ENCODE results near the gene ALKAL2. TPM values are rescaled to one million over a fixed set of nuclear protein-coding genes. Genes with fewer than 3 reads are reported as not detected.
"Not testable (repeated sequence)": the region's sequence is repeated elsewhere in the genome, so short reads cannot be mapped to it uniquely, and the experiment has no call there.

Gene ALKAL2
- 1 to 10 TPM; 5.3 to 6.1 (median 5.7) TPM for polyA plus RNA-seq (ENCODE audit: insufficient read length in 4 of 4)

GRCh38 chr2:287911-288757 is at the start of gene ALKAL2:
Gene ALKAL2, minus strand, starts transcription at chr2:288091. Its CDS starts 256 bp downstream, at chr2:287835.
- DNase-seq (ENCODE audit: low read depth in 4 of 4, low spot score in 2 of 4): no peak

DNA sequence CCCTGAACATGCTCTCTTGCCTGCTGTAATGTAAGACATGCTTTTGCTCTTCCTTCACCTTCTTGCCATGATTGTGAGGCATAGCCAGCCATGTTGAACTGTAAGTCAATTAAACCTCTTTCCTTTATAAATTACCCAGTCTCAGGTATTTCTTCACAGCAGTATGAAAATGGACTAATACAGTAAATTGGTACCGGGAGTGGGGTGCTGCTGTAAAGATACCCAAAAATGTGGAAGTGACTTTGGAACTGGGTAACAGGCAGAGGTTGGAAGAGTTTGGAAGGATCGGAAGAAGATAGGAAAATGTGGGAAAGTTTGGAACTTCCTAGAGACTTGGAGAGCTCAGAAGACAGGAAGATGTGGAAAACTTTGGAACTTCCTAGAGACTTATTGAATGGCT is 49.1 kb upstream of the ALKAL2 start:
- not testable (repeated sequence) for DNase-seq (ENCODE audit: low read depth in 4 of 4, low spot score in 2 of 4)

DNA sequence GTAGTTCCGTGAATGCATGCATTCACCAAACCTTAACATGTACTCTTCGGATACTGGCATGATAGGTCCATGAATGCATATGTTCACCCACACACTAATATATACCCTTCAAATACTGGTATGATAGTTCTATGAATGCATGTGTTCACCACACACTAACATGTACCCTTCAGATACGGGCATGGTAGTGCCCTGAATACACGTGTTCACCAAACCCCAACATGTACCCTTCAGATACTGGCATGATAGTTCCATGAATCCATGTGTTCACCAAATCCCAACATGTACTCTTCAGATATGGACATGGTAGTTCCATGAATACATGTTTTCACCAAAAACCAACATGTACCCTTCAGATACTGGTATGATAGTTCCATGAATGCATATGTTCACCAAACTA is 48.5 kb upstream of the ALKAL2 start:
- DNase-seq (ENCODE audit: low read depth in 4 of 4, low spot score in 2 of 4): no peak

DNA sequence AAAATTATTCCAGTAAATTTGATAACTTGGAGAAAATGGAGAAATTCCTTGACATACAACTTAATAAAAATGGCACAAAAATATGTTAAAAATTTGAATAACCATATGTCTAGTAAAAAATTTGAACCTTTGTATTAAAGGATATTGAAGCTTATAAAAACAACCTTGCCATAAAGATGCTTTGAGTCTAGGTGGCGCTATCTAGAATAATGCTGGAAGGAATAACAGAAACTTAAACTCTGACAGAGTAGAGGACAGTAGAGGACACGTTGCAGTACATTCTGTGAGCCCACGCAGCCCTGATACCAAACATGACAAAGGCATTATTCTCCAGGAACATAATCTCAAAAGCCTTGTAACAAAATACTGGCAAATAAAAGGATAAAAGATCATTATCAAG is 44.7 kb upstream of the ALKAL2 start:
- DNase-seq (ENCODE audit: low read depth in 4 of 4, low spot score in 2 of 4): no peak

DNA sequence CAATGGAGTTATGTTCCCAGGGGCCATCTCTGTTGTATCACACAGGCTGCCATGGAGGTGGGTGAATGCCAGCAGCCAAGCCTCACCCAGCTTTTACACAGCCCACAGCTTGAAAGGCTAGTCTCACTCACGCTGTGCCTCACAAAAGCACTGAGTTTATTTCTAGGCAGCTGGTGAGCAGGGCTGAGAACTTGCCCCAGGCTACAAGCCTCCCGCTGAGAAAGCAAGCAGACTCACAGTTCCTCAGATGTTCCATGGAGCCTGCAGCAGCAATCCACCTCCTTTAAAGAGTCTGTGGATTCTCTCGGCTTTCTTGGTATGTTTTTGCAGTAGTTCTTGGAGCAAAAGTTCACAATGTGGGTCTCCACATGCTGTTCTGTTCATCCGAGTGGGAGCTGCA is 40.9 kb upstream of the ALKAL2 start:
- no peak for DNase-seq (ENCODE audit: low read depth in 4 of 4, low spot score in 2 of 4)

DNA sequence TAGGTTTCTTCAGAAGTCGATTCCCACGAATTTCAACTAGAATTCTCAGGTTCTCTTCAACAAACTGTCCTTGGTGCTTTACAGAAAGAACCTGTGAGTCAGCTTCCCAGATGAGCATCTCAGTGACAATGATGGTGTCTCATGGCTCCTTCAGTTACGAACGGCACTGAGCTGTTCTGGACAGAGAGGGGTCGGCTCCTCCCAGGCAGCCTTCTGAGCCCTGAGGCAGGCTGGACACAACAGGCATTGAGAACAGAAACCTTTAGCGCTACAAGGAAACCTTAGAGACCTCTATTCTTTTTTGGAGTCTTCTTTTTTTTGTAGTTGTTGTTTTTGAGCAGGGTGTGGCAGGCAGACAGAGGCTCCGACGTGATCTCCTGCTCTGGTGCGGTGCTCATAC is 35.1 kb upstream of the ALKAL2 start:
- DNase-seq (ENCODE audit: low read depth in 4 of 4, low spot score in 2 of 4): no peak

DNA sequence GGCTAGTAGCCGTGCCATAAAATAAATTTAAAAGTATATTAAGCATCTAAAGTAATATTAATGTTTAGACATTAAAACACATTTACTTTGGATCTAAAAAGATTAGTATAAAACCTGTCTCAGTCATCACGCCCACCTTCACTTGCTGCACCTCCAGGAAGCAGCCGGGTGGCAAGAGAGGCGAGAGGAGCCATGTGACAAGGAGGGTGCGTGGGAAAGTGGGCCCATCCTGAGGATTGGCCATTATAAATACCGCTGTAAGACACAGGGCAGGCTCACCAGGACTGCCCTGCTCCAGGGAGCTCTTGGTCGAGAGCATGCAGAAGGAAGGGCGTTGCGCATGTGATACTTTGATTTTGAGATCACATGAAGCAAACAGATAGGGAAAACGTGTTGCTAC is 34.4 kb upstream of the ALKAL2 start:
- no peak for DNase-seq (ENCODE audit: low read depth in 4 of 4, low spot score in 2 of 4)

- no peak for DNase-seq (ENCODE audit: low read depth in 4 of 4, low spot score in 2 of 4)
These were observed 32.7 kb upstream of the ALKAL2 start for GRCh38 chr2:320561-320960.

DNA sequence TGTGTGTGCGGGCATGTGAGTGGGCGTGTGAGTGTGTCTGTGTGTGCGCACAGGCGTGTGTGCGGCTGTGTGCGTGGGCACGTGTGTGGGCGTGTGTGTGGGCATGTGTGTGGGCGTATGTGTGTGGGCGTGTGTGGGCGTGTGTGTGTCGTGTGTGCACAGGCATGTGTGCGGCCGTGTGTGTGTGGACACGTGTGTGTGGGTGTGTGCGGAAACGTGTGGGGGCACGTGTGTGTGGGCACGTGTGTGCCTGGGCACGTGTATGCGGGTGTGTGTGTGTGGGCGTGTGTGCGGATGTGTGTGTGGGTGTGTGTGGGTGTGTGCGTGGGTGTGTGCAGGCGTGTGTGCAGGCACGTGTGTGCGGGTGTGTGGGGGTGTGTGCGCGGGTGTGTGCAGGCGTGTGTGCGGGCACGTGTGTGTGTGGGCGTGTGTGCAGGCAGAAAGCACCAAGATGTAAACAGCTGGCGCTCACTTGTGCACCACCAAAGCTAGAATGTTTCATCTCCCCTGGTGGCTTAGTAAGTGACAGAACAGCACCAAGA is 31.2 kb upstream of the ALKAL2 start:
- no peak for DNase-seq (ENCODE audit: low read depth in 4 of 4, low spot score in 2 of 4)

DNA sequence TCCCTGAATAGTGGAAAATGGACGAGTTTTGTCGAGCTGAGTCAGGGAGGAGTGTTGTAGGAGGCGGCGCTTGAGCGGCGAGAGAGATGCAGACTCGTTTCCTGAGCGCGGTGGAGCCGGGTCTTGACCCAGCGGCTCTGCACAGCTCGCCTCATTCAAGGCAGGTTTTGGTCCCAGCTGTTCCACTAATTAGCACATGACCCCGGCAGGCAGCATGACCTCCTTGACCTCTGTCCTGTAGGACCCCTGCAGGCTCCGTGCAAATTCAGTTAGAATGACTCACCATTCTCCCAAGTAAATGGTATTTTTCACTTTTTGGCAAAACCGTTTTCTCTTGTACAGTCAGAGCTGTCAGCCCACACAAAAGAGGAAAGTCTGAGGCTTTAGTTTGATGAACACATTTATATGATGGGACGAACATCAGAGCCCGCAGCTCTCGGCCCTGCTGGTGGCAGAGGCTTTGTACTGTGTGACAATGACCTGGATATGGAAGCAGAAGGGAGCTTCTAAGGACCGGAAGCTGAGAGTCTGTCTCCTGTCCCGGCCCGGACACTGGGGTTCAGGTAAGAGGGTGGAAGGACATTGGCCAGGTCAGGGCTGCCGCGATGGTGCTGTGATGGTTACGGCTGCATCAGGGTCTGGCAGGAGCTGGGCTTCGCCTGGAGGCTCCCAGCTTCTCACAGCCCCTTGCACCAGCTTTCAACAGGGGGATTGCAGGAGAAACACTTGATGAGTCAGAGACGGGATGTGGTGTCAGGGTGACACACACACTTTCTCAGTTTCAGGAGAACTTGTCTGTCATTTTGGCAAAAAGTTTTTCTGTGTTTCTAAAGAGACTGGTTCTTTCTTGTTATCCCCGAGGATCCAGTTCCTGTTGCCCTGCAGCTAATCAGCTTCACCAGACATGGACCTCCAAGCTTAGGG is 29.9 kb upstream of the ALKAL2 start:
- no peak for DNase-seq (ENCODE audit: low read depth in 4 of 4, low spot score in 2 of 4)

DNA sequence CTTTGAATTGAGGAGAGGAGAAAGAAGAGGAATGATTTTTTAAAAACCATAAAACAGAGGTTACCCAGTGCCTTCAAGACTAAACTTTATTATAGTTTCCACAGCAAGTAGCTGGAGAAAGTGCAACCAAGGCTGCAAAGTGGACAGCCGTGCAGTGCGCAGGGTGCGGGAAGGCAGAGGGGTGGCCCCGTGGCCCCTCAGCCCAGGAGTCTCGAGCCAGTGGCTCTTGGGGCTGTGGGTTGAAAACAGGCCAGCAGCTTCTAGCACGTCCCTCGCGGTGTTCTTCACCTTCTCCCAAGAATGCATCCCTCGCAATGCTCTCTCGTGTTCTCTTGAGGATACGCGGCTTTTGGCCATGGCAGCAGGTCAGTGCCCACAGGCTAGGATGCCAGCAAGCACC is 28.5 kb upstream of the ALKAL2 start:
- no peak for DNase-seq (ENCODE audit: low read depth in 4 of 4, low spot score in 2 of 4)

DNA sequence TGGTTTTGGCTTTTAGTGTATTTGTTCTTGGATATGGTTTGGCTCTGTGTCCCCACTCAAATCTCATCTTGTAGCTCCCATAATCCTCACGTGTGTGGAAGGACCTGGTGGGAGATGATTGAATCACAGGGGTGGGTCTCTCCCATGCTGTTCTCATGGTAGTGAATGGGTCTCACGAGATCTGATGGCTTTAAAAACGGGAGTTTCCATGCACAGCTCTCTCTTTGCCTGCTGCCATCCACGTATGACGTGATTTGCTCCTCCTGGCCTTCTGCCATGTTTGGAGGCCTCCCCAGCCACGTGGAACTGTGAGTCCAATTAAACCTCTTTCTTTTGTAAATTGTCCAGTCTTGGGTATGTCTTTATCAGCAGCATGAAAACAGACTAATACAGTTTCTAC is 28.0 kb upstream of the ALKAL2 start:
- DNase-seq (ENCODE audit: low read depth in 4 of 4, low spot score in 2 of 4): not testable (repeated sequence)

GRCh38 chr2:314561-315336 is 26.9 kb upstream of the ALKAL2 start:
- no peak for DNase-seq (ENCODE audit: low read depth in 4 of 4, low spot score in 2 of 4)

- DNase-seq (ENCODE audit: low read depth in 4 of 4, low spot score in 2 of 4): no peak
These were observed 26.1 kb upstream of the ALKAL2 start for GRCh38 chr2:313991-314390.

- DNase-seq (ENCODE audit: low read depth in 4 of 4, low spot score in 2 of 4): no peak
These were observed 23.1 kb upstream of the ALKAL2 start for GRCh38 chr2:310994-311393.

DNA sequence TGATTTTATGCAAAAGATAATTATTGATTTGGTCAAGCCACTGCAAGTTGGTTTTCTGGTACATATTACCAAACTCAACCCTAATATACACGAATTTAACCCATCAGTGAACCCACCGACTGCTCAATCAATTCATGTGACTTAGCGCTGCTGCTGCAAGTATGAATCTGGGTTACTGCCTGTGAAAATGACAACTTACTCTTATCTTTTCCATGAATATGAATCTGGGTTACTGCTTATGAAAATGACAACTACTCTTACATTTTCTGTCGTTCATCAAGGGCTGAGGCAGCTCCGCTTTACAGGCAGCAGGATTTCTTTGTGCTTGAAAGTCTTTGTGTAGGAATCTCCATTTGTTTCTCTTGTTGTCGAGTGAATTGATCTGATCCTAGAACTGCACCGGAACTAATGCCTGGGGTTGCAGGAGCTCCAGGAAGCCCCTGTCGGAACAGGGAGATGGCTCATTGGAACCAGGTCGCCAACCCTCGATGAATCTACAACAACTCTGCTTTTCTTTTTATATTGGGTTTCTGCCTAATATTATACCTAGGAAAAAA is 22.1 kb upstream of the ALKAL2 start:
- no peak for DNase-seq (ENCODE audit: low read depth in 4 of 4, low spot score in 2 of 4)

GRCh38 chr2:309148-309953 is 21.5 kb upstream of the ALKAL2 start:
- no peak for DNase-seq (ENCODE audit: low read depth in 4 of 4, low spot score in 2 of 4)

DNA sequence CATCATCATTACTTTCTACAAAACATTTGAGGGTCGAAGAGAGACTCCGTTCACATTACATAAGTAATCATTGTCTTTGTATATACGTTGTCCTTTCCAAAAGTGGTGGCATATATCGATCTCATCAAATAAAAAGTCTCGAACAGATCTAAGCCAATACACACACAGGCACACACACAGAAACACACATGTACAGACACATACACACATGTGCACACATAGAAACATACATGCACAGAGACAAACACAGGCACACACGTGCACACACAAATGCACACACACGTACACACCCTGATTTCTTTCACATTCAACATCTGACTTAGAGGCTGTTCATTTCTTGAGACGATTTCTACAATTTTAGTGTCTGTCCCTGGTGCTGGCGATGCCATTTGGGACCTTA is 17.5 kb upstream of the ALKAL2 start:
- no peak for DNase-seq (ENCODE audit: low read depth in 4 of 4, low spot score in 2 of 4)

DNA sequence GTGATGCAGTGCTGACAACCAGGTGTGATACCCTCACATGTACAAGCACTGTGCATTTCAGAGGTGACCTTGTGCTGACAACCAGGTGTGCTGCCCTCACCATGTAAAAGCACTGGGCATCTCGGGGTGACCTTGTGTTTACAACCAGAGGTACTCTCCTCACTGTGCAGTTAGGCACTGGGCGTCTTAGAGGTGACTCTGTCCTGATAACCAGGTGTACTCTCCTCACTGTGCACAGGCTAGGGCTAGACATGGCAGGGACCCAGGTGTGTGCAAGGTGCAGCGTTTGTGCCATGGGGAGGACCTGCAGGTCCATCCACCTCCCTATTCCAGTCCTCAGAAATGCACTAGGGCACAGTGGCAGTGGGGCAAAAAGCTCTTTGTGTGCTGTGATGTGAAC is 8.5 kb upstream of the ALKAL2 start:
- DNase-seq (ENCODE audit: low read depth in 4 of 4, low spot score in 2 of 4): no peak

Measured in left renal cortex interstitium (tissue), 4 donors.